B cell (primary cell): ENCODE results near the gene PTX4. TPM values are rescaled to one million over a fixed set of nuclear protein-coding genes. Genes with fewer than 3 reads are reported as not detected.

Experiments
- ATAC-seq: fragments of 200-7000 bp; cut with Tn5 transposase; one replicate; pipeline ENCODE4 v1.10.0; 2021; ENCODE audit warnings: low read depth, mild to moderate bottlenecking, moderate number of reproducible peaks, moderate library complexity
- CTCF ChIA-PET: fragments of 350-600 bp; sonication (Branson Sonifier 250); formaldehyde crosslinking; loops from one replicate; lab custom pipeline; 2021; ENCODE audit warnings: antibody characterized with exemption, inconsistent platforms; lab: Charles Lee
- POLR2A ChIA-PET: fragments of 350-600 bp; sonication (Branson Sonifier 250); formaldehyde crosslinking; loops from one replicate; lab custom pipeline; 2021; ENCODE audit warnings: antibody characterized with exemption; lab: Charles Lee
- DNase-seq: peaks from one replicate; pipeline ENCODE4 v3.0.0; 2013
- H2AFZ ChIP-seq: 2 replicates; pipeline ENCODE4 v1.6.1; 2012; ENCODE audit warnings: mild to moderate bottlenecking, low read depth, low read length; ENCODE audit not compliant: insufficient read depth, poor library complexity, severe bottlenecking
- H3K27ac ChIP-seq, 2 donors: 1 replicate in 1 of 2; 2 replicates in 1 of 2; pipeline ENCODE4 v1.5.1; 2012 to 2013; ENCODE audit warnings: low read length in 2 of 2, mild to moderate bottlenecking in 2 of 2, moderate library complexity in 1 of 2
- H3K27me3 ChIP-seq, 4 experiments: fragments of 200-600 bp in 1 of 4; sonication (generic) in 1 of 4; replicated peaks in 1 of 4; 1 replicate in 2 of 4; 2 replicates in 2 of 4; pipeline versions ENCODE4 v1.6.1 to v1.7.0; 2013 to 2016; ENCODE audit warnings: low read length in 3 of 4, mild to moderate bottlenecking in 2 of 4, mixed read lengths in 1 of 4, moderate library complexity in 1 of 4; ENCODE audit not compliant: insufficient read depth in 4 of 4, control insufficient read depth in 3 of 4; ENCODE audit errors: control extremely low read depth in 1 of 4
- H3K36me3 ChIP-seq, 2 experiments: replicated peaks in 1 of 2; 1 replicate in 1 of 2; 2 replicates in 1 of 2; pipeline versions ENCODE4 v1.6.1 to v1.7.1; 2013; ENCODE audit warnings: low read length in 1 of 2; ENCODE audit not compliant: insufficient read depth in 2 of 2, control insufficient read depth in 1 of 2; ENCODE audit errors: control extremely low read depth in 1 of 2, extremely low read depth in 1 of 2
- H3K4me1 ChIP-seq, 2 donors: fragments of 200-600 bp in 1 of 2; sonication (generic) in 1 of 2; 1 replicate in 1 of 2; 2 replicates in 1 of 2; pipeline versions ENCODE4 v1.5.1 to v1.6.1; 2013 to 2017; ENCODE audit warnings: low read length in 2 of 2; ENCODE audit not compliant: control insufficient read depth in 2 of 2, insufficient read depth in 2 of 2
- H3K4me2 ChIP-seq: replicated peaks from 2 replicates; pipeline ENCODE3; 2012; ENCODE audit warnings: mild to moderate bottlenecking, low read depth, low read length; ENCODE audit not compliant: poor library complexity, severe bottlenecking
- H3K4me3 ChIP-seq, 5 experiments: fragments of 200-600 bp in 1 of 5; sonication (generic) in 1 of 5; 1 replicate in 3 of 5; 2 replicates in 2 of 5; pipeline versions ENCODE4 v1.5.1 to v1.7.0; 2011 to 2016; ENCODE audit warnings: low read length in 4 of 5, mild to moderate bottlenecking in 4 of 5, low read depth in 2 of 5, control low read depth in 1 of 5, moderate library complexity in 1 of 5; ENCODE audit not compliant: insufficient read depth in 1 of 5; ENCODE audit errors: control extremely low read depth in 1 of 5, extremely low read depth in 1 of 5
- H3K79me2 ChIP-seq: fragments of 200-600 bp; sonication (generic); one replicate; pipeline ENCODE4 v1.6.0; 2016; ENCODE audit warnings: low read length; ENCODE audit not compliant: control insufficient read depth, insufficient read depth
- H3K9ac ChIP-seq: fragments of 200-600 bp; sonication (generic); 2 replicates; pipeline ENCODE4 v1.6.1; 2017; ENCODE audit warnings: mild to moderate bottlenecking, low read length, moderate library complexity
- H3K9me3 ChIP-seq, 3 donors: one replicate each; pipeline versions ENCODE4 v1.6.1 to v1.7.1; 2013; ENCODE audit warnings: low read length in 2 of 3; ENCODE audit not compliant: control insufficient read depth in 2 of 3, insufficient read depth in 1 of 3; ENCODE audit errors: control extremely low read depth in 1 of 3
- H4K20me1 ChIP-seq: 2 replicates; pipeline ENCODE4 v1.6.0; 2012; ENCODE audit warnings: mild to moderate bottlenecking, low read length; ENCODE audit not compliant: insufficient read depth, control insufficient read depth, poor library complexity, severe bottlenecking
- H3K27ac Mint-ChIP-seq: one replicate; pipeline ENCODE4 v1.8.0; 2021; ENCODE audit warnings: mixed read lengths
- H3K27me3 Mint-ChIP-seq: one replicate; pipeline ENCODE4 v1.8.0; 2021; ENCODE audit warnings: mixed read lengths
- H3K4me1 Mint-ChIP-seq: one replicate; pipeline ENCODE4 v1.8.0; 2021; ENCODE audit warnings: mixed read lengths
- H3K4me3 Mint-ChIP-seq: one replicate; pipeline ENCODE4 v1.8.0; 2021; ENCODE audit warnings: mixed read lengths
- H3K9me3 Mint-ChIP-seq: one replicate; pipeline ENCODE4 v1.8.0; 2022; ENCODE audit warnings: mixed read lengths; ENCODE audit not compliant: insufficient read depth
- EZH2 ChIP-seq: IDR thresholded peaks from 2 replicates; pipeline ENCODE4 v1.6.1; 2012; ENCODE audit warnings: borderline replicate concordance, low read depth, mild to moderate bottlenecking, moderate library complexity, low read length; ENCODE audit not compliant: insufficient read depth, poor library complexity, severe bottlenecking
- WGBS: methylation state at CpG from one replicate; pipeline ENCODE4 v1.1.5; 2013; ENCODE audit warnings: missing lambda C conversion rate; ENCODE audit not compliant: insufficient coverage; 5-methylcytosine and 5-hydroxymethylcytosine counted together
- intact Hi-C: fragments of 100-400 bp; cut with micrococcal nuclease; formaldehyde crosslinking; loops from one replicate; pipeline ENCODE4 v1.10.0; 2022
- polyA plus RNA-seq: library from polyadenylated mRNA; depleted of rRNA; stranded (reverse); fragments of >200 nt; gene quantifications from 2 replicates; pipeline ENCODE4 v1.2.3, GENCODE V29; 2012
- total RNA-seq, 2 donors: library from RNA; stranded (reverse); fragments of 120-200 nt in 1 of 2; gene quantifications; 1 replicate in 1 of 2; 2 replicates in 1 of 2; pipeline versions ENCODE4 v1.2.3 to v1.2.4, GENCODE V29; 2013 to 2022
- TF ChIP-seq, protein P1 (sequence below): fragments of 200-600 bp; IDR thresholded peaks from one replicate; pipeline ENCODE4 v1.8.0; 2022; ENCODE audit warnings: antibody characterized with exemption, mild to moderate bottlenecking

The PTX4 gene
- total and polyA plus RNA-seq, 2 donors (not counting 1 experiment from before 2014, with no cell fraction given): 0.33 TPM; not detected in 1

DNA sequence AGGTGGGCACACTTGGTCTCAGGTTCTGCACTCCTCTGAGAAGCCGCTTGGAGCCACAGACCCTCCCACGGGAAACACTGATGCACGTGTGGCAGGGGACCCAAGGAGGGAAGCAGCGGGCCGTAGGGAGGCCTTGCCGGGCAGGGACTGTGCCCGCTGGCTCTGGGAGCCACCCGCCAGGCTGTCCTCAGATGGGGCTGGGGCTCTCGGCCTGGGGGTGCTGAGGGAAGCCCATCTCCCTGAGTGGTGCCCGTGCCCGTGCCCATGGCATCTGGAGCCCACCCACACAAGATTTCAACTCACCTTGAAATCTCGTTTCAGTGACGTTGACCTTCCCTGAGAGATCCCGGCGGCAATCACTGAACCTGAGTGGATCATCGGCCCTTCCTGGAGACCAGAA lies 31.8 kb downstream of the PTX4 start:
- Histone ChIP-seq H3K4me2 (peak overlapping the region; percentile 70), H2AFZ (no peak overlapping the region), H3K4me3 (peak overlapping the region in 1 of 5 experiments; percentile 38), H4K20me1 (no peaks in the 10 kb centered on the region), H3K79me2 (peaks cover 73% of the 10 kb centered on the region), H3K36me3 (peaks cover 0 to 76% of the 10 kb centered on the region in 2 experiments), H3K4me1 (peaks cover 31 to 34% of the 10 kb centered on the region in 2 donors), H3K9me3 (peaks cover 0 to 3% (median 0%) of the 10 kb centered on the region in 3 donors), H3K27ac (peak overlapping the region in 1 of 2 donors; percentile 98), H3K27me3 (no peaks in the 10 kb centered on the region), H3K9ac (no peak overlapping the region)
- intact Hi-C loops: no loop called here
- H3K4me1 Mint-ChIP-seq: peaks cover 28% of the 10 kb centered on the region
- TF ChIP-seq EZH2: no peak
- TF ChIP-seq, protein P1, sequence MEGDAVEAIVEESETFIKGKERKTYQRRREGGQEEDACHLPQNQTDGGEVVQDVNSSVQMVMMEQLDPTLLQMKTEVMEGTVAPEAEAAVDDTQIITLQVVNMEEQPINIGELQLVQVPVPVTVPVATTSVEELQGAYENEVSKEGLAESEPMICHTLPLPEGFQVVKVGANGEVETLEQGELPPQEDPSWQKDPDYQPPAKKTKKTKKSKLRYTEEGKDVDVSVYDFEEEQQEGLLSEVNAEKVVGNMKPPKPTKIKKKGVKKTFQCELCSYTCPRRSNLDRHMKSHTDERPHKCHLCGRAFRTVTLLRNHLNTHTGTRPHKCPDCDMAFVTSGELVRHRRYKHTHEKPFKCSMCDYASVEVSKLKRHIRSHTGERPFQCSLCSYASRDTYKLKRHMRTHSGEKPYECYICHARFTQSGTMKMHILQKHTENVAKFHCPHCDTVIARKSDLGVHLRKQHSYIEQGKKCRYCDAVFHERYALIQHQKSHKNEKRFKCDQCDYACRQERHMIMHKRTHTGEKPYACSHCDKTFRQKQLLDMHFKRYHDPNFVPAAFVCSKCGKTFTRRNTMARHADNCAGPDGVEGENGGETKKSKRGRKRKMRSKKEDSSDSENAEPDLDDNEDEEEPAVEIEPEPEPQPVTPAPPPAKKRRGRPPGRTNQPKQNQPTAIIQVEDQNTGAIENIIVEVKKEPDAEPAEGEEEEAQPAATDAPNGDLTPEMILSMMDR: no peak
- DNase-seq (no peak), ATAC-seq (no peak)
- ChIA-PET POLR2A (no interaction called here), CTCF (interaction anchor here (0.8 kb wide), 1 partner anchor 11 kb away, joined by 3 read pairs; no protein-coding TSS in a partner anchor)
- WGBS: 86% methylated on average over 16 of the region's 16 CpGs
- H3K4me3 Mint-ChIP-seq: no peak overlapping the region
- H3K27ac Mint-ChIP-seq: no peak overlapping the region
- no peaks in the 10 kb centered on the region for H3K9me3 Mint-ChIP-seq
- no peaks in the 10 kb centered on the region for H3K27me3 Mint-ChIP-seq

DNA sequence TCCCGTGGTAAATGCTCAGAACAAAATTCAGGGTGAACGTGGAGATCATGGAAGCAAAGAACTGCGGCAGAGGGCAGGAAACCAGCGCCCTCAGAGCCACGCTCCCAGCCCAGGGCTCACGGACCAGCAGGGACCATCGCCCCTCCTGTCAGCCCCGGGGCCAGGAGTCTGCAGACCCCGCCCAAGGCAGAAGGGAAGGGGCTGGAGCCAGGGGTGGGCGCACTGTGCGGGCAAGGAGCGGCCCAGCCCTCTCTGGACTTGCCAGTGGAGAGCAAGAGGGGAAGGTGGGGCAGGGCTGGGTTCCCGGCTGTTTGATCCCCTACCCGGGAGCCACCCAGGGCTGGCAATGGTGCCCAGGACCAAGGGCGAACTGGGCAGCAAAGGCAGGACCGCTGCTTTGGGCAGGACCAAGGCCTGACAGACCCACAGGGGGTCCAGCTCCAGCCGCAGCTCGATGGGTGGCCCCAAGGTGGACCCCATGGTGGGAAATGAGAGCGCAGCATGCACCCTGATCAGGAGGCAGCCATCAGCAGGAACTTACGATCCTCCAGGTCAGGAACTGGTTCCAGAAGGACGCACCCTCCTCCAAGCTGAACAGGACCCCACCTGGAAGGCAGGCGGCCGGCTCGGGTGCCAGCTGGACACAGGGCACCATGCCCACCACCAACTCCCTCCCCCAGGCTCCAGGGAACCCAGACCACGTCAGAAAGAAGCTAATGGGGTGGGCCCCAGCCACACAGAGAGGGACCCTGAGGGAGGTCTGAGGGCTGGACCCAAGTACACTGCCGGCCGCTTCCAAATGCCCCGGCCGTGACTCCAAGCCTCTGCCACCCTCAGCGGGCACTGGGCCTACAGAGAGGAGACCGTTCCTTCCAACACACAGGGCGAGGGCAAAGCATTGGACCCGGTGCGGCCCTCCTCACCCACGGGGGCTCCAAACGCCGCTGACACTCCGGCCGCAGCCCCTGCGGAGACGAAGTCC lies 33.3 kb downstream of the PTX4 start:
- no peak overlapping the region for H2AFZ ChIP-seq
- intact Hi-C loops: no loop called here
- H3K27me3 ChIP-seq: no peaks in the 10 kb centered on the region
- H3K27ac ChIP-seq: no peak overlapping the region
- Mint-ChIP-seq H3K9me3 (no peaks in the 10 kb centered on the region), H3K4me3 (no peak overlapping the region), H3K4me1 (peaks cover 24% of the 10 kb centered on the region), H3K27me3 (no peaks in the 10 kb centered on the region), H3K27ac (no peak overlapping the region)
- no peak for TF ChIP-seq EZH2
- TF ChIP-seq, protein P1: no peak
- no peaks in the 10 kb centered on the region for H4K20me1 ChIP-seq
- ATAC-seq (no peak), DNase-seq (no peak)
- H3K9ac ChIP-seq: no peak overlapping the region
- no peaks in the 10 kb centered on the region for H3K9me3 ChIP-seq
- H3K4me1 ChIP-seq: peaks cover 31 to 34% of the 10 kb centered on the region in 2 donors
- WGBS: 97% methylated on average over 37 of the region's 41 CpGs
- peaks cover 58% of the 10 kb centered on the region for H3K79me2 ChIP-seq
- POLR2A ChIA-PET: no interaction called here
- H3K4me3 ChIP-seq: no peak overlapping the region
- no peak overlapping the region for H3K4me2 ChIP-seq
- H3K36me3 ChIP-seq: peaks cover 0 to 76% of the 10 kb centered on the region in 2 experiments
- CTCF ChIA-PET: no interaction called here
